IMR-90 (cell line): Measurements from ENCODE around the gene ARSA. TPM values are rescaled to one million over a fixed set of nuclear protein-coding genes. Genes with fewer than 3 reads are reported as not detected.
A peak's percentile ranks its signal among the peaks of the same experiment; 100 is the strongest.

Experiments used
- ATAC-seq: fragments of 200-7000 bp; cut with Tn5 transposase; 2 replicates; pipeline ENCODE4 v1.9.1; 2020; ENCODE audit warnings: low read depth, mild to moderate bottlenecking, moderate library complexity
- BruUV-seq: library from RNA; stranded (reverse); fragments of 400-500 nt; replicated peaks from 2 replicates; lab custom pipeline; 2021; lab: Mats Ljungman, UMichigan
- CTCF ChIA-PET: fragments of 300-600 bp; formaldehyde crosslinking; extraction: SDS; loops from one replicate; lab custom pipeline; 2021; ENCODE audit warnings: antibody characterized with exemption; lab: Yijun Ruan, JAX
- POLR2A ChIA-PET: fragments of 300-600 bp; sonication (Branson Sonifier 250); formaldehyde crosslinking; loops from one replicate; lab custom pipeline; 2022; ENCODE audit warnings: antibody characterized with exemption; ENCODE audit not compliant: unreplicated experiment; lab: Charles Lee
- DNase-seq: peaks from one replicate; pipeline ENCODE4 v3.0.0; 2013
- H2AFZ ChIP-seq: replicated peaks from 2 replicates; pipeline ENCODE3; 2013; ENCODE audit warnings: low read length, mild to moderate bottlenecking; ENCODE audit not compliant: poor library complexity
- H2AK5ac ChIP-seq: 2 replicates; pipeline ENCODE4 v1.6.1; 2013; ENCODE audit warnings: low read depth, low read length, inconsistent platforms
- H2AK9ac ChIP-seq: replicated peaks from 2 replicates; pipeline ENCODE3; 2013; ENCODE audit warnings: mild to moderate bottlenecking, low read depth, low read length, moderate library complexity; ENCODE audit not compliant: poor library complexity
- H2BK120ac ChIP-seq: 2 replicates; pipeline ENCODE4 v1.6.1; 2013; ENCODE audit warnings: low read depth, low read length, inconsistent platforms
- H2BK15ac ChIP-seq: 3 replicates; pipeline ENCODE4 v1.6.1; 2013; ENCODE audit warnings: low read depth, low read length, inconsistent platforms
- H2BK20ac ChIP-seq: 2 replicates; pipeline ENCODE4 v1.6.1; 2013; ENCODE audit warnings: low read depth, mild to moderate bottlenecking, inconsistent platforms, low read length, moderate library complexity
- H2BK5ac ChIP-seq: 2 replicates; pipeline ENCODE4 v1.6.1; 2013; ENCODE audit warnings: mild to moderate bottlenecking, low read depth, low read length, inconsistent platforms; ENCODE audit not compliant: poor library complexity, severe bottlenecking
- H3K14ac ChIP-seq: replicated peaks from 2 replicates; pipeline ENCODE4 v1.6.1; 2013; ENCODE audit warnings: low read depth, low read length, inconsistent platforms
- H3K18ac ChIP-seq: 2 replicates; pipeline ENCODE4 v1.6.1; 2013; ENCODE audit warnings: low read depth, low read length, control low read depth
- H3K23ac ChIP-seq: 2 replicates; pipeline ENCODE4 v1.6.1; 2013; ENCODE audit warnings: low read depth, low read length, inconsistent platforms
- H3K27ac ChIP-seq: 2 replicates; pipeline ENCODE4 v1.5.1; 2013; ENCODE audit warnings: mild to moderate bottlenecking, control low read depth, low read length; ENCODE audit not compliant: insufficient read depth
- H3K27me3 ChIP-seq: 2 replicates; pipeline ENCODE4 v1.6.1; 2013; ENCODE audit warnings: low read length; ENCODE audit not compliant: control insufficient read depth, insufficient read depth
- H3K36me3 ChIP-seq: 2 replicates; pipeline ENCODE4 v1.6.1; 2013; ENCODE audit warnings: low read length, mixed read lengths; ENCODE audit not compliant: control insufficient read depth, insufficient read depth
- H3K4ac ChIP-seq: 2 replicates; pipeline ENCODE4 v1.6.1; 2013; ENCODE audit warnings: low read depth, low read length, inconsistent platforms
- H3K4me1 ChIP-seq: 2 replicates; pipeline ENCODE4 v1.6.1; 2013; ENCODE audit warnings: low read length, mixed read lengths; ENCODE audit not compliant: control insufficient read depth, insufficient read depth
- H3K4me2 ChIP-seq: 2 replicates; pipeline ENCODE4 v1.6.1; 2013; ENCODE audit warnings: low read depth, mild to moderate bottlenecking, control low read depth, low read length, moderate library complexity
- H3K4me3 ChIP-seq: 2 replicates; pipeline ENCODE4 v1.5.1; 2013; ENCODE audit warnings: low read depth, mild to moderate bottlenecking, control low read depth, low read length, moderate library complexity; ENCODE audit not compliant: insufficient read depth
- H3K56ac ChIP-seq: 2 replicates; pipeline ENCODE4 v1.6.1; 2013; ENCODE audit warnings: low read length, inconsistent platforms; ENCODE audit not compliant: insufficient read depth; ENCODE audit errors: extremely low read depth
- H3K79me1 ChIP-seq, 2 experiments: 2 replicates each; pipeline ENCODE4 v1.6.1; 2013; ENCODE audit warnings: low read length in 2 of 2, inconsistent platforms in 1 of 2, low read depth in 1 of 2
- H3K9ac ChIP-seq: 2 replicates; pipeline ENCODE4 v1.6.1; 2013; ENCODE audit warnings: low read depth, low read length, control low read depth
- H3K9me1 ChIP-seq: 2 replicates; pipeline ENCODE4 v1.6.1; 2013; ENCODE audit warnings: low read length, inconsistent platforms; ENCODE audit not compliant: insufficient read depth
- H3K9me3 ChIP-seq: 2 replicates; pipeline ENCODE4 v1.6.1; 2013; ENCODE audit warnings: low read length; ENCODE audit not compliant: control insufficient read depth, insufficient read depth
- H4K20me1 ChIP-seq: 2 replicates; pipeline ENCODE4 v1.6.1; 2013; ENCODE audit warnings: low read length, inconsistent platforms; ENCODE audit not compliant: insufficient read depth
- H4K5ac ChIP-seq: 2 replicates; pipeline ENCODE4 v1.6.1; 2013; ENCODE audit warnings: mild to moderate bottlenecking, low read depth, low read length, control low read depth
- H4K8ac ChIP-seq, 2 experiments: 2 replicates each; pipeline ENCODE4 v1.6.1; 2013; ENCODE audit warnings: low read depth in 2 of 2, low read length in 2 of 2, control low read depth in 1 of 2, inconsistent platforms in 1 of 2
- H4K91ac ChIP-seq: 2 replicates; pipeline ENCODE4 v1.6.1; 2013; ENCODE audit warnings: low read depth, low read length, inconsistent platforms; ENCODE audit not compliant: insufficient read depth
- BHLHE40 ChIP-seq: fragments of 150-350 bp; IDR thresholded peaks from 2 replicates; pipeline ENCODE4 v1.6.1; 2016; ENCODE audit warnings: mild to moderate bottlenecking, low read depth, low read length
- CEBPB ChIP-seq: IDR thresholded peaks from 2 replicates; pipeline ENCODE4 v1.6.1; 2012; ENCODE audit warnings: low read depth, low read length, improper control_type of control experiment
- FOS ChIP-seq: fragments of 150-350 bp; IDR thresholded peaks from 2 replicates; pipeline ENCODE4 v1.6.1; 2016; ENCODE audit warnings: low read depth, low read length
- MAFK ChIP-seq: IDR thresholded peaks from 2 replicates; pipeline ENCODE4 v1.6.1; 2012; ENCODE audit warnings: low read depth, low read length, improper control_type of control experiment
- MAZ ChIP-seq: IDR thresholded peaks from 2 replicates; pipeline ENCODE4 v1.6.1; 2012; ENCODE audit warnings: low read depth, mild to moderate bottlenecking, low read length, improper control_type of control experiment, moderate library complexity, borderline replicate concordance
- MXI1 ChIP-seq: IDR thresholded peaks from 2 replicates; pipeline ENCODE4 v1.6.1; 2012; ENCODE audit warnings: low read depth, mild to moderate bottlenecking, low read length, moderate library complexity, borderline replicate concordance
- RAD21 ChIP-seq: IDR thresholded peaks from 2 replicates; pipeline ENCODE4 v1.6.1; 2012; ENCODE audit warnings: low read length, improper control_type of control experiment
- RFX5 ChIP-seq: IDR thresholded peaks from 2 replicates; pipeline ENCODE4 v1.8.0; 2012; ENCODE audit warnings: low read depth, mild to moderate bottlenecking, low read length, moderate library complexity
- SMC3 ChIP-seq: fragments of 150-350 bp; IDR thresholded peaks from 2 replicates; pipeline ENCODE4 v1.6.1; 2016; ENCODE audit warnings: low read depth, mild to moderate bottlenecking, antibody characterized with exemption, low read length, moderate library complexity
- USF2 ChIP-seq: fragments of 150-350 bp; IDR thresholded peaks from 2 replicates; pipeline ENCODE4 v1.6.1; 2017; ENCODE audit warnings: mild to moderate bottlenecking, antibody characterized with exemption, low read length, low read depth
- WGBS, 2 experiments: methylation state at CpG; one replicate each; pipeline versions ENCODE4 v1.1.5 to v1.1.7; 2013; ENCODE audit warnings: missing lambda C conversion rate in 2 of 2; ENCODE audit not compliant: insufficient read length in 1 of 2; ENCODE audit errors: extremely low coverage in 2 of 2; 5-methylcytosine and 5-hydroxymethylcytosine counted together
- dilution Hi-C: fragments of 300-500 bp; cut with HindIII; formaldehyde crosslinking; loops from one replicate; pipeline ENCODE4 v1.14.3; 2018; ENCODE audit warnings: low sequenced_read_pairs; ENCODE audit not compliant: unreplicated experiment
- in situ Hi-C: fragments of 300-500 bp; cut with MboI; formaldehyde crosslinking; loops from 3 replicates; pipeline ENCODE4 v1.14.3; 2019; ENCODE audit warnings: low sequenced_read_pairs, inconsistent platforms, mixed read lengths
- intact Hi-C: fragments of 100-400 bp; cut with micrococcal nuclease; formaldehyde crosslinking; loops from 2 replicates; pipeline ENCODE4 v1.10.0; 2022
- polyA plus RNA-seq, 3 experiments: library from polyadenylated mRNA; depleted of rRNA; stranded (reverse); fragments of >200 nt; gene quantifications; 2 replicates each; pipeline ENCODE4 v1.2.3, GENCODE V29; 2012; ENCODE audit warnings: low replicate concordance in 1 of 3
- total RNA-seq: library from RNA; depleted of rRNA; stranded (reverse); fragments of >200 nt; gene quantifications from 2 replicates; pipeline ENCODE4 v1.2.3, GENCODE V29; 2012

The ARSA gene
- total and polyA plus RNA-seq, 2 of the 4 experiments (the other 2 are of a cell fraction), result 3.4 to 24.2 TPM

DNA sequence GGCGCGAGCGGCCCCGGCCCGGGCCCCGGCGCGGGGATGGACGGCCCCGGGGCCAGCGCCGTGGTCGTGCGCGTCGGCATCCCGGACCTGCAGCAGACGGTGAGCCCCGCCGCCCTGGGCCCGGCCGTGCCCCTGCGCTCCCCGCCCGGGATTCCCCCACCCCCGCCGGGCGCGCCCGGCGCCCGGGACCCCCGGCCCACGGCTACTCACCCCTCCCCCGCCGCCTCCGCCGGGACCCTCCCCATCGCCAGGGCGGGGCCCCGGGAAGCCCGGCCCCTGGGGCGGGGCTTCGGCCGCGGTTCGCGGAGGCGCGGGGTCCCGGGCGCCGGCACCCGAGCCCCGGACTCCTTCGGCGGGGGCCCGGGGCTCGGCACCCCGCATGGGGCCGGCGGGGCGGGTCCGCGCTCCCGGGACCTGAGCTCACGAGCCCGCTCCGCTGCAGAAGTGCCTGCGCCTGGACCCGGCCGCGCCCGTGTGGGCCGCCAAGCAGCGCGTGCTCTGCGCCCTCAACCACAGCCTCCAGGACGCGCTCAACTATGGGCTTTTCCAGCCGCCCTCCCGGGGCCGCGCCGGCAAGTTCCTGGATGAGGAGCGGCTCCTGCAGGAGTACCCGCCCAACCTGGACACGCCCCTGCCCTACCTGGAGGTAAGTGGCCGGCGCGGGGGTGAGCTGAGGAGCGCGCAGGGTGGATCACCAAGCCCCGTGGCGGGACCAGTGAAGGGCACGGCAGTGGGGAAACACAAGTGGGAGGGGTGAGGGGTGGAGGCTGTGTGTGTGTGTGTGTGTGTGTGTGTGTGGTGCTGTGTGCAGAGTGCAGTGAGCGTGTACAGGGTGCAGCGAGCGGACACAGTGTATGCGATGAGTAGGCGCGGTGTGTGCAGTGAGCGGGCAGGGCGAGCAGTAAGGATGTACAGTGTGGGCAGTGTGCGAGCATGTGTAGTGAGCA lies 46.9 kb upstream of the ARSA start:
- ChIA-PET CTCF (no interaction called here), POLR2A (no interaction called here)
- no peaks in the 10 kb centered on the region for H3K79me1 ChIP-seq
- H2AFZ ChIP-seq, result peak overlapping the region; percentile 78
- 17% methylated on average over 21 of the region's 105 CpGs; no CpG with 5 or more reads in 1 of the 2 experiments for WGBS, 2 experiments
- H2BK5ac ChIP-seq, result no peak overlapping the region
- no peak overlapping the region for H4K5ac ChIP-seq
- no peak overlapping the region for H3K4ac ChIP-seq
- no peak for DNase-seq
- BruUV-seq, result no TSS peak
- H3K9me3 ChIP-seq, result no peaks in the 10 kb centered on the region; the same call in 1 of the 2 replicates
- no peak overlapping the region for H4K8ac ChIP-seq
- dilution Hi-C loops (no loop called here), in situ Hi-C loops (no loop called here), intact Hi-C loops (no loop called here)
- no peak overlapping the region for H3K56ac ChIP-seq
- no peak overlapping the region for H3K18ac ChIP-seq
- H2AK5ac ChIP-seq, result no peak overlapping the region
- no peak overlapping the region for H2BK120ac ChIP-seq
- no peak overlapping the region for H3K14ac ChIP-seq
- H2AK9ac ChIP-seq, result no peak overlapping the region
- no peak overlapping the region for H2BK15ac ChIP-seq
- peaks cover 46% of the 10 kb centered on the region for H3K27me3 ChIP-seq
- no peak overlapping the region for H3K27ac ChIP-seq
- H3K4me3 ChIP-seq, result peak overlapping the region; percentile 40
- no peaks in the 10 kb centered on the region; the same call in 1 of the 2 replicates for H3K4me1 ChIP-seq
- peak overlapping the region; percentile 78; the same call in 1 of the 2 replicates for H3K23ac ChIP-seq
- H4K91ac ChIP-seq, result no peak overlapping the region
- no peaks in the 10 kb centered on the region; the same call in 1 of the 2 replicates for H4K20me1 ChIP-seq
- no peak overlapping the region for H2BK20ac ChIP-seq
- H3K9me1 ChIP-seq, result peaks cover 8% of the 10 kb centered on the region
- TF ChIP-seq BHLHE40, result no peak
- no peak for TF ChIP-seq FOS
- no peak for TF ChIP-seq USF2
- no peak for TF ChIP-seq RFX5
- TF ChIP-seq MXI1, result no peak
- no peak for TF ChIP-seq CEBPB
- TF ChIP-seq RAD21, result no peak
- TF ChIP-seq MAFK, result no peak
- no peak for TF ChIP-seq MAZ
- TF ChIP-seq SMC3, result no peak
- peak overlapping the region; percentile 46; the same call in 1 of the 2 replicates for H3K4me2 ChIP-seq
- H3K36me3 ChIP-seq, result no peaks in the 10 kb centered on the region
- H3K9ac ChIP-seq, result no peak overlapping the region
- ATAC-seq, result peak; percentile 65
